Activated T-helper 2 cell treated with anti-CD3 and anti-CD28 coated beads, Interferon-gamma antibody, Interleukin-2, Interleukin-4, amounts not matched to agents 10 μg/mL and 5 μg/mL and 100 μg/mL, durations not matched to agents 14 hours and 24 hours and 36 hours (primary cell): ENCODE data around the gene FGFRL1. TPM values are rescaled to one million over a fixed set of nuclear protein-coding genes. Genes with fewer than 3 reads are reported as not detected.

Experiments
- DNase-seq: peaks from one replicate; pipeline ENCODE4 v3.0.0; 2021; ENCODE audit warnings: low spot score
- H3K27ac Mint-ChIP-seq: one replicate; pipeline ENCODE4 v1.8.0; 2021; ENCODE audit warnings: mixed read lengths
- H3K27me3 Mint-ChIP-seq: one replicate; pipeline ENCODE4 v1.8.0; 2021; ENCODE audit warnings: low read depth, mixed read lengths
- H3K36me3 Mint-ChIP-seq: one replicate; pipeline ENCODE4 v1.8.0; 2021; ENCODE audit warnings: low read depth, mixed read lengths
- H3K4me1 Mint-ChIP-seq: one replicate; pipeline ENCODE4 v1.8.0; 2021; ENCODE audit warnings: low read depth, mixed read lengths
- H3K4me3 Mint-ChIP-seq: one replicate; pipeline ENCODE4 v1.8.0; 2021; ENCODE audit warnings: low read depth, mild to moderate bottlenecking, moderate library complexity, mixed read lengths
- H3K9me3 Mint-ChIP-seq: one replicate; pipeline ENCODE4 v1.8.0; 2021; ENCODE audit warnings: mixed read lengths
- intact Hi-C: fragments of 100-400 bp; cut with micrococcal nuclease; formaldehyde crosslinking; loops from one replicate; pipeline ENCODE4 v1.15.1; 2023
- total RNA-seq: library from RNA; stranded (reverse); gene quantifications from 2 replicates; pipeline ENCODE4 v1.2.3, GENCODE V29; 2022

Gene FGFRL1, protein sequence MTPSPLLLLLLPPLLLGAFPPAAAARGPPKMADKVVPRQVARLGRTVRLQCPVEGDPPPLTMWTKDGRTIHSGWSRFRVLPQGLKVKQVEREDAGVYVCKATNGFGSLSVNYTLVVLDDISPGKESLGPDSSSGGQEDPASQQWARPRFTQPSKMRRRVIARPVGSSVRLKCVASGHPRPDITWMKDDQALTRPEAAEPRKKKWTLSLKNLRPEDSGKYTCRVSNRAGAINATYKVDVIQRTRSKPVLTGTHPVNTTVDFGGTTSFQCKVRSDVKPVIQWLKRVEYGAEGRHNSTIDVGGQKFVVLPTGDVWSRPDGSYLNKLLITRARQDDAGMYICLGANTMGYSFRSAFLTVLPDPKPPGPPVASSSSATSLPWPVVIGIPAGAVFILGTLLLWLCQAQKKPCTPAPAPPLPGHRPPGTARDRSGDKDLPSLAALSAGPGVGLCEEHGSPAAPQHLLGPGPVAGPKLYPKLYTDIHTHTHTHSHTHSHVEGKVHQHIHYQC
- total RNA-seq, result 17.5 TPM in 2 replicates

DNA sequence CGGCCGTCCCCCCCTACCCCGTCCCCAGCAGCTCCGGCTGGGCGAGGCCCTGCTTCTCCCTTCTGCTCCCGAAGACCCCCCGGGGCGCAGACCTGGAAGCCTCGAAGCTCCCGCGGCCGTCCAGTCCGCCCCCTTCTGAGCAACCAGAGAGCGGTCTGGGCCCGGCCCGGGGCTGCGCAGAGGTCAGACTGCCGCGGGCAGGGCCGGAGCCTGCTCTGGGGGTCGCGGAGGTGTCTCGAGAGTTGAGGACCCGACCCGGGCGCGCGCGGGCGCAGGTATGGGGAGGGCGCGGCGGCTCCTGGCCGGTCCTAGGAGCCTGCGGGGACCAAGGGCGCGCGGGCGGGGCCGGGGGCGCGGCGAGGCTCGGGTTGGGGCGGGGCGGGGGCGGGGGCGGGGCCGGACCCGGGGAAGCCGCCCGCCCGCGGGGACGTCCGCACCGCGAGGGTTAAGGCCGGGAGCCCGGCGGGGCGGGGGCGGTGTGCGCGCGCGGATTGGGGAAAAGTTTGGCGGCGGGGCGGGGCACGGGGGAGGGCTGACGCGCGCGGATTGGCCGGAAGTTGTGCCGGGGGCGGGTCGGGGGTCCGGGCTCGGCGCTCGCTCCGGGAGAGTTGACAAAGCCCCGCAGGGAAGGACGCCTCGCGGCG, at the start of gene FGFRL1:
Gene FGFRL1 (plus strand): TSS at position 605 of the 644 bp plus-strand sequence. CDS start 860 bp downstream, outside the sequence.
- Mint-ChIP-seq H3K27me3 (peaks cover 25% of the 10 kb centered on the region), H3K9me3 (peaks cover 4% of the 10 kb centered on the region), H3K36me3 (no peaks in the 10 kb centered on the region), H3K4me1 (peaks cover 9% of the 10 kb centered on the region), H3K4me3 (peak within 1 kb of the TSS; percentile 82), H3K27ac (peak within 1 kb of the TSS; percentile 89)
- peak; percentile 89 for DNase-seq
- intact Hi-C loops, result loop anchor here (1.0 to 5.0 kb wide), 3 partner anchors 38 to 79 kb away; partner anchors contain the start of genes DGKQ, GAK and TMEM175

DNA sequence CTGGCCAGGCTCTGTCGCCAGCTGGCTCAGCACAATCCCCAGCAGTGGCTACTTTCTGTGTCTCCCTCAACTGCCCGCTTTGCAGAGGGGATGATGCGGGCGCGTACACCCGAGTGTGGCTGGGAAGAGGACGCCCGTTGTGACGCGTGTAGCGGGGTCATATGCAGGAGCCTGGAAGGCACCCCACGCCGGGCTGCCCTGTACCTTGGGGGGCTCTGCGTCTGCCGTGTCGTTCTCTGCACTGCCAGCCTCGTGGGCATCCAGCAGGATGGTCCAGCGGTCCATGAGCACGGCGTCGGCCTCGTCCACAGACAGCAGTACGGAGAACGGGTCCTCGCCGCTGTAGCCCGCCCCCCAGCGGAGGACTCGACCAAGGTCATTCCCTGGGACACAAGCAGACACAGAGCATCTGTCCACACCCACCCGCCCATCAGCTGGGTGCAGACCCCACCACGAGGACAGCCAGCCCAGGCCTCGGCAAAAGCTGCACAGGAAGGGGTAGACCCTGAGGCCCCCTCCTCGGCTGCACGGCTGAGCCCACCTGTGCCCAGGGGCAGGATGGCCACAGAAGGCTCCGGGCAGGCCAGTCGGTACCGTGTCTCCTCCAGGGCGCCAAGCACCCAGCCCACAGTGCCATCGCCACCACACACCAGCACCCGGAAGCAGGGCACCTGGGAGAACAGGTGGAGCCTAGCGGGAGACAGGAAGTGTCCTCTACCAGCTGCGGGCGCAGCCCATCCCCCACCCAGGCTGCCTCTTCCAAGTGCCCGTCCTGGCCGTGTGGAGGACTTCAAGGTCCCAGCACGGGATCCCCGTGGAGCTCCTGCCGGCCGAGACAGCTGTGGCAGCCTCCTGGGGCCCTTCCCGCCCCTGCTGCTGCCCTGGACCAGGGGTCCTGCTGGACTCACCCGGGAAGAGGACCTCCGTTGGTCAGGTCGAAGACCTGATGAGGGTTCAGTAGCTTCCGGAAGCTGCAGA, 48.9 kb upstream of the FGFRL1 start:
- Mint-ChIP-seq H3K4me3 (no peak overlapping the region), H3K27me3 (no peaks in the 10 kb centered on the region), H3K36me3 (no peaks in the 10 kb centered on the region), H3K4me1 (no peaks in the 10 kb centered on the region), H3K27ac (no peak overlapping the region), H3K9me3 (no peaks in the 10 kb centered on the region)
- no peak for DNase-seq
- intact Hi-C loops, result no loop called here

DNA sequence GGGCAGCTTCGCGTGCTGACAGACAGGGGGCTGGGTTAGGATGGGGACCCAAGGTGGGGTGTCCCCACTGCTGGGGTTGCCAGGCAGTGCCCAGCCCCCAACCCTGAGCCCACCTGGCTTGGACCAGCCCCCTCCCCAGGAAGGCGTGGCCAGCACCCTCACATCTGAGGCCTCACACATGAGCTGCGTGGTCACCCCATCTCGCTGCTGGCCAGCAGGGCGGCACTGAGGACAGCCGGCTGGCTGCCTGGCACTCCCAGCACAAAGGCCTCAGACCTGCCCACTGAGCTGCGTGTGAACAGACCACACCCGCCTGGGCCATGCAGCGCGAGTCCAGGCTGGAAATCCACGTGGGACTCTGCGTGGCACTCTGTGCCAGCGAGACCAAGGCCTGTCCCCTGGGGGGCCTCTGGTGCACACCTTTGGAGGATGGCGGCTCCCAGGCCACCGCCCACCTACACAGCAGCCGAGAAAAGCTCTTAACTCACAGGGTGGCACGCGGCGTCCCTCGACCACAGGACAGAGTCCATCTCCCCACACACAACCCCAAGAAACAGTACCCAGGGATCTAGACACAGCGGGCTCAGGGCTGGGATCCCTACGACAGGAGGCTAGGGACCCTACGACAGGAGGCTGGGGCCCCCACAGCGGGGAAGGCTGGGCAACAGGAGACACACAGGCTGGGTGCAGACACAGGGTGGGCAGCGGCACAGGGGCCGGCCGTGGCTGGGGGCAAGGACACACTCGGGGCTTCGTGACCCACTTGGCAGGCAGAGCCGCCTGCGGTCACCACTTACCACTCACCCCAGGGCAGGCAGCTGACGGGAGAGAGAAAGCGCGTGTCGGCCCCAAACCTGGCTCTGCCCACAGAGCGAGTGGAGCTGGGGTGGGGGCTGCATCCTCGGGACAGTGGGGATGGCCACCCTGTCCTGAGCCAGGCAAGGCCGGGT, 47.9 kb upstream of the FGFRL1 start:
- H3K4me3 Mint-ChIP-seq, result no peak overlapping the region
- intact Hi-C loops, result no loop called here
- no peaks in the 10 kb centered on the region for H3K4me1 Mint-ChIP-seq
- no peak for DNase-seq
- no peak overlapping the region for H3K27ac Mint-ChIP-seq
- no peaks in the 10 kb centered on the region for H3K27me3 Mint-ChIP-seq
- H3K36me3 Mint-ChIP-seq, result no peaks in the 10 kb centered on the region
- no peaks in the 10 kb centered on the region for H3K9me3 Mint-ChIP-seq

DNA sequence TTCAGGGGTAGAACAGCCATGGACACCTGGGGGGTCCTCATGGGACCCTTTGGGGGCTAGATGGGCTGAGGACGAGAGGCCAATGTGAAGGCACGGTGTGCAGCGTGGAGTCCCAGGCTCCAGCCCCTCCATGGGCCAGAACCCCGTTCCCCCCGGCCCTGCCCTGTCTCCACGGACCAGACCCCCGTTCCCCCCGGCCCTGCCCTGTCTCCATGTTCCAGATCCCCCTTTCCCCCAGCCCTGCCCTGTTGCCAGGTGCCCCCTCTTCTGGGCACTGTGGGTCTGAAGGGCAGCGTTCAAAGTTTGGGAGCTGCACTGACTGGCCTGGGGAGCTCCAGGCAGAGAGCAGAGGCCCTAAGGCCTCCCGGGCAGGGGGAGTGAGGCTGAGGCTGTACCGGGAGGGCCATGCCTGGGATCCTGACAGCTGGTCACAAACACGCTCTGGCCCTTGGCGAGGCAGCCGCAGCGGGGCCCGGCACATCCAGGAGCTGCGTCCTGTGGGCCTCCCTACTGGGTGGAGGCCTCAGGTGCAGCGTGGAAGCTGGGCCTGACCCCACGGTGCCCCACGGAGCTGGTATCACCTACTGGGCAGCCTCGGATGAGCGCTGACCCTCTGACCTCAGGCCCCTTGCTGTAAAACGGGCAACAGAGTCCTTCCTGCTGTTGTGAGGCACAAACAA, 46.9 kb upstream of the FGFRL1 start:
- H3K36me3 Mint-ChIP-seq, result no peaks in the 10 kb centered on the region
- no peaks in the 10 kb centered on the region for H3K27me3 Mint-ChIP-seq
- H3K27ac Mint-ChIP-seq, result no peak overlapping the region
- no peaks in the 10 kb centered on the region for H3K4me1 Mint-ChIP-seq
- no peaks in the 10 kb centered on the region for H3K9me3 Mint-ChIP-seq
- H3K4me3 Mint-ChIP-seq, result no peak overlapping the region
- intact Hi-C loops, result no loop called here
- DNase-seq, result no peak

DNA sequence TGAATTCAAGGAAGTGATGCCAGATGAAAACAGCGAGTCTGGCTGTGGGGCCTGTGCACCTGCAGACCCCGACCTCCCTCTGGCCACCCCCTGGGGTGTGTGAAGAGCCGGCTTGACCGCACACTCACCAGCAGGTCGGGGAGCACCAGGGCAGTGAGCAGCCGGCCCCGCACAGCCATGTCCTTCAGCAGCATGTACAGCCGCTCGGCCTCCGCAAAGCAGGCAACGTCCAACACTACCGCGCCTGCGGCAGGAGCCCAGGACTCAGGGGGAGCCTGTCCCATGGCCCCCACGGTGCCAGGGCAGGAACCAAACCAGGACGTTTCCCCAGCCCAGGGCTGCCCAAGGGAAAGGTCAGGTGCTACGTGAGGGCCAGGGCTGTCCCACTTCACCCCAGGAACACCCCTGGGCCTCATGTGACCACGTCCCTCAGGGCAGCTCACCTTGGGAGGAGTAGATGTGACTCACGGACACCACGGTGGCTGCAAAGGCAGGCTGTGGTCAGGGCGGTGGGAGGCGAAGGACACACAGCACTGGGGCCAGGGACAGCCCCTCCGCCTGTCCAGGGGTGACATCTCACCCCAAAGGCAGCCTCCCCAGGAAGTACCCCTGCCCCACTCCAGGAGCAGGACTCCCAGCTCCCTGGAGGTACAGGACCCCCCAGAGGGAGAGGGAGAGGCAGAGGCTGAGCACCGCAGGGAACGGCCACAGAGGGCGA, 46.2 kb upstream of the FGFRL1 start:
- Mint-ChIP-seq H3K36me3 (no peaks in the 10 kb centered on the region), H3K9me3 (no peaks in the 10 kb centered on the region), H3K4me1 (no peaks in the 10 kb centered on the region), H3K27ac (no peak overlapping the region), H3K4me3 (no peak overlapping the region), H3K27me3 (no peaks in the 10 kb centered on the region)
- no peak for DNase-seq
- intact Hi-C loops, result no loop called here

DNA sequence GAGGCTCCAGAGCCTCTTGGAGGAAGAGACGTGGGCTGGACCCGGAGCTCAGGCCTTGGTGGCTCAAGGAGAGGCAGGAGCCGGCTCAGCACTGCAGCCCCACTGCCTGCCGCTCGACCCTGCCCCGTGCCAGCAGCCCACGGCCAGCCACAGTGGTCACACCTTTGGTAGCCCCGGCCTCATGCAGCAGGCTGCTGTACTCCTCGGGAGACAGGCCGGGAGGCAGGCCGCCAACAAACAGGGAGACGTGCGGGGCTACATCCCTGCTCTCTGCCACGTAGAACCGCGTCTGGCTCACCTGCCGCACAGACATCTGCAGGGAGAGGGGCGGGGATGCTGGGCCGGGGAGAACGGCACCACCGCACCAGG, 45.7 kb upstream of the FGFRL1 start:
- Mint-ChIP-seq H3K4me3 (no peak overlapping the region), H3K27ac (no peak overlapping the region), H3K36me3 (no peaks in the 10 kb centered on the region), H3K9me3 (no peaks in the 10 kb centered on the region), H3K27me3 (no peaks in the 10 kb centered on the region), H3K4me1 (no peaks in the 10 kb centered on the region)
- intact Hi-C loops, result no loop called here
- DNase-seq, result no peak

DNA sequence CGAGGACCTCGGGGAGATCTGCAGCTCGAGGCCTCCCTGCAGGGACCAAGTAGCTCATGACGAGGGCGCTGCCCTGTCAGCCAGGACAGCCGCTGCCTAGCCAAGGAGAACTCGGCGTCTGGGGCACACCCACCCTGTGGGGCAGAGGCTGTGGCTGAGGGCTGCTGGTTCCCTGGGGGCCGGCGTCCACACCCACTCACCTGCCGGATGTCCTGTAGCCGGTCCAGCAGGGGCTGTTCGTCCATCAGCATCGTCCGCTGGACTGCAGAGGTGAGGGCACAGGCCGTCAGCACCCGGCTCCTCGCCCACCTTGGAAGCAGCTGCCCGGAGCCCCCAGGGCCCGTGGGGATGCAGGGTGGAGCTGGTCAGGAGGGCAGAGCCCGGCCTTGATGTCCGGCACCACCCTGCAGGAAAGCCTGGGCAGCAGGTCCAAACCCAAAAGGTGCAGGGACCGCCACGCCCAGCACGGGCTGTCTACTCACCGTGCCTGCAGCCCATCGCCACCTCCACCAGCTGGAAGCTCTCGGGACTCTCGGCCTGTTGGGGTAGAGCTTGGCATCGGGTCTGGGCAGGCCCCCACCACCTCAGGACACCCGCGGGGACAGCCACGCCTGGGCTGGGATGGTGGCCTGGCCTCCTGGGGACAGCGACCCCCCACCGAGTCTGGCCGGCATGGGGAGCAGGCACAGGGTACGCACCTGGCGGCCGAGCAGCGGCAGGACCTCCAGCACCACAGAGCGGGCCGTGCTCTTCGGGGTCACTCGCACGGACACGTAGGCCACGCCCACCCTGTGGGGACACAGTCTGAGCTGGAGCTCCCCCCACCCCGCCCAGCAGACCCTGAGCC, 44.9 kb upstream of the FGFRL1 start:
- intact Hi-C loops, result no loop called here
- no peaks in the 10 kb centered on the region for H3K36me3 Mint-ChIP-seq
- DNase-seq, result no peak
- no peaks in the 10 kb centered on the region for H3K4me1 Mint-ChIP-seq
- no peaks in the 10 kb centered on the region for H3K27me3 Mint-ChIP-seq
- H3K27ac Mint-ChIP-seq, result no peak overlapping the region
- no peaks in the 10 kb centered on the region for H3K9me3 Mint-ChIP-seq
- H3K4me3 Mint-ChIP-seq, result no peak overlapping the region

DNA sequence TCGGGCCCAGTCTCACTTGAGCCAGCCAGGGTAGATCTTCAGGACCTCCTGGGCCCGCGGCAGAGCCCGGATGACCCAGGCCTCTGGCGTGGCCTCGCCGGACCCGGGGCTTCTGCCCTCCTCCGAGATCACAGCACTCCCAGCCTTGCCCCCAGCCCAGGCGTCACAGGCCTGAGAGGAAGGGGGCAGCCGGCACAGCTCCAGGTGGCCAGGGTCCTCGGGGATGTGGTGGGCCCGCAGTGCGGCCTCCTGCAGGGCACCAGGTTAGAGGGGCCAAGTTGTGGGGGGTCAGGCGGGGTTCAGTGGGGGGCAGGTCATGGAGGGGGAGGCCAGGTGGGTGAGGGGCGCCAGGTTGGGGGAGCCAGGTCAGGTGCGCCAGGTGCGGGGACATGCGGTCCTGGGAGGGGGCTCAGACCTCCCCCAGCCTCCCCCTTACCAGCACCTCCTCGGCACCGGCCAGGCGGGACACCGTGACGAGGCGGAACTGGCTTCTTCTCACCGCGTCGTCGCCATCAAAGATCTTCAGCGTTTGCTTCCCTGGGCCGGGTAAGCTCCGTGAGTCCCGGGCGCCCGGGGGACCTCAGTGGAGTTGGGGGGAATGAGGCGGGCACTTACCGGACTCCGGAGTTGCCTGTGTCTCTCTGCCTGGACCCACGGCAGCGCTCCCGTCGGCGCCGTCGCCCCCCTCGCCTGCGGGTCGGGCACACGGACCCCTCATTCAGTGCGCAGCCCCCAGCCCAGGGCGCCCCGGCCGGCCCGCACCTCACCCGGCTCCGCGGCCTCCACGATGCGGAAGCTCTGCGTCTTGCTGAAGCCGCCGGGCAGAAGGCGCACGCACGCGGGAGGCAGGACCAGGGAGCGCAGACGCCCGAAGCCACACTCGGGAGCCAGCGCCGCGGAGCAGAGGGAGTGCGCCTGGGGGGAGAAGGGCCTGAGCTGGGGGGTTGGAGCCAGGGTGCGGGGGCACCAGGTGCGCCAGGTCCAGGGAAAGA, 44.0 kb upstream of the FGFRL1 start:
- Mint-ChIP-seq H3K36me3 (no peaks in the 10 kb centered on the region), H3K27me3 (no peaks in the 10 kb centered on the region), H3K4me3 (no peak overlapping the region), H3K4me1 (no peaks in the 10 kb centered on the region), H3K9me3 (no peaks in the 10 kb centered on the region), H3K27ac (no peak overlapping the region)
- intact Hi-C loops, result no loop called here
- DNase-seq, result no peak

DNA sequence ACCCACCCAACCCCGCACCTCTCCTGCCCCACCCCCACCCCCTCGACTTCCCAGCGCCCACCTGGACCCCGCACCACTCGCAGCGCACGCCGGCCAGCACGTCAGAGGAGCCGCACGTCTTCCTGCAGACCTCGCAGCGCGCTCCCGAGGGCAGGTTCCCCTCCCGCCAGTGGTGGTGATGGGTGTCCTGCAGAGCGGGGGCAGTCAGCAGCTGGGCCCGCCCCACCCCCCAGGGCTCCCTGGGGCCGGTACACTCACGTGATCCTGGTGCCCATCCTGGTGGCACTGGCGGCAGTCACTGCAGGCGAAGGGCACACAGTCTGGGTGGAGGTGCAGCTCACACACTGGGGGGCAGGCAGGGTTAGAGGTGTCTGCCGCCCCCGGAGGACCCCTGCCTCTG, 43.2 kb upstream of the FGFRL1 start:
- Mint-ChIP-seq H3K27ac (no peak overlapping the region), H3K4me1 (no peaks in the 10 kb centered on the region), H3K4me3 (no peak overlapping the region)

More for the DNA sequence above, 43.2 kb upstream of the FGFRL1 start:
- intact Hi-C loops, result no loop called here
- Mint-ChIP-seq H3K27me3 (no peaks in the 10 kb centered on the region), H3K36me3 (no peaks in the 10 kb centered on the region), H3K9me3 (no peaks in the 10 kb centered on the region)
- DNase-seq, result no peak
